ENCODE measurements around the gene CTAGE1. TPM values are rescaled to one million over a fixed set of nuclear protein-coding genes. Genes with fewer than 3 reads are reported as not detected.

Gene CTAGE1
- total RNA-seq, 2 donors from 2014 or later = not detected

GRCh38 chr18:22377769-22378168, 39.9 kb downstream of the CTAGE1 start:
- Histone ChIP-seq H3K4me3 (no peak overlapping the region), H3K4me1 (ENCODE audit: control insufficient read depth in 1 of 2, low read depth in 2 of 2) (no peaks in the 10 kb centered on the region), H3K27ac (no peak overlapping the region), H3K27me3 (replicated peaks; ENCODE audit: insufficient read depth) (no peaks in the 10 kb centered on the region), H3K9me3 (no peaks in the 10 kb centered on the region), H3K36me3 (no peaks in the 10 kb centered on the region)
- DNase-seq (ENCODE audit: low spot score) = no peak
- TF ChIP-seq, protein P1, sequence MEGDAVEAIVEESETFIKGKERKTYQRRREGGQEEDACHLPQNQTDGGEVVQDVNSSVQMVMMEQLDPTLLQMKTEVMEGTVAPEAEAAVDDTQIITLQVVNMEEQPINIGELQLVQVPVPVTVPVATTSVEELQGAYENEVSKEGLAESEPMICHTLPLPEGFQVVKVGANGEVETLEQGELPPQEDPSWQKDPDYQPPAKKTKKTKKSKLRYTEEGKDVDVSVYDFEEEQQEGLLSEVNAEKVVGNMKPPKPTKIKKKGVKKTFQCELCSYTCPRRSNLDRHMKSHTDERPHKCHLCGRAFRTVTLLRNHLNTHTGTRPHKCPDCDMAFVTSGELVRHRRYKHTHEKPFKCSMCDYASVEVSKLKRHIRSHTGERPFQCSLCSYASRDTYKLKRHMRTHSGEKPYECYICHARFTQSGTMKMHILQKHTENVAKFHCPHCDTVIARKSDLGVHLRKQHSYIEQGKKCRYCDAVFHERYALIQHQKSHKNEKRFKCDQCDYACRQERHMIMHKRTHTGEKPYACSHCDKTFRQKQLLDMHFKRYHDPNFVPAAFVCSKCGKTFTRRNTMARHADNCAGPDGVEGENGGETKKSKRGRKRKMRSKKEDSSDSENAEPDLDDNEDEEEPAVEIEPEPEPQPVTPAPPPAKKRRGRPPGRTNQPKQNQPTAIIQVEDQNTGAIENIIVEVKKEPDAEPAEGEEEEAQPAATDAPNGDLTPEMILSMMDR (IDR thresholded peaks at IDR 0.05) = no peak
- ATAC-seq (ENCODE audit: insufficient number of reproducible peaks, low FRiP score, low read depth) = no peak

- H3K4me1 ChIP-seq (ENCODE audit: control insufficient read depth in 1 of 2, low read depth in 2 of 2) = peaks cover 0 to 11% of the 10 kb centered on the region in 2 donors
- H3K36me3 ChIP-seq = no peaks in the 10 kb centered on the region
- H3K27me3 ChIP-seq (replicated peaks; ENCODE audit: insufficient read depth) = no peaks in the 10 kb centered on the region
- H3K9me3 ChIP-seq = no peaks in the 10 kb centered on the region
- ATAC-seq (ENCODE audit: insufficient number of reproducible peaks, low FRiP score, low read depth) = no peak
- TF ChIP-seq, protein P1 (IDR thresholded peaks at IDR 0.05) = no peak
- no peak for DNase-seq (ENCODE audit: low spot score)
- no peak overlapping the region for H3K4me3 ChIP-seq
- no peak overlapping the region for H3K27ac ChIP-seq
Observed at GRCh38 chr18:22370414-22370813, 47.3 kb downstream of the CTAGE1 start.

- DNase-seq (ENCODE audit: low spot score) = no peak
- H3K4me1 ChIP-seq (ENCODE audit: control insufficient read depth in 1 of 2, low read depth in 2 of 2) = peaks cover 0 to 11% of the 10 kb centered on the region in 2 donors
- ATAC-seq (ENCODE audit: insufficient number of reproducible peaks, low FRiP score, low read depth) = no peak
- TF ChIP-seq, protein P1 (IDR thresholded peaks at IDR 0.05) = no peak
- no peak overlapping the region for H3K27ac ChIP-seq
- no peaks in the 10 kb centered on the region for H3K36me3 ChIP-seq
- H3K4me3 ChIP-seq = no peak overlapping the region
- H3K9me3 ChIP-seq = no peaks in the 10 kb centered on the region
- H3K27me3 ChIP-seq (replicated peaks; ENCODE audit: insufficient read depth) = no peaks in the 10 kb centered on the region
Observed at GRCh38 chr18:22368021-22368420, 49.7 kb downstream of the CTAGE1 start.

DNA sequence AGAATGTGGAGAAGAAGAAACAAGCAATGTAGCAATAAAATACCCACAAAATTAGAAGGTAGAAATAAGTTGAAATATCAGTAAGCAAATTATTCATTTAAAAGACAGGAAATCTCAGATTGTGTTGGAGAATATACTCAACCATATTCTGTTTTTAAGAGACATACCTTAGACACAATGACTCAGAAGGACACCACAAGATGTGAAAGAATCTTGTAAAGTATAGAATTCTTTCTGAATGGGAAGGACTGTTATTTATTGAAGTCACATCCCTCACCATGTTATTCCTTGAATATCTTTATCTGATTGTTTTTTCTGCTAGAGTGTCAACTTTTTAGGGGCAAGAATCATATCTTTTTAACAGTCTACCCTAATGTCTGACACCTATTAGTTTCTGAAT, 50.4 kb downstream of the CTAGE1 start:
- Histone ChIP-seq H3K4me1 (ENCODE audit: control insufficient read depth in 1 of 2, low read depth in 2 of 2) (peaks cover 0 to 11% of the 10 kb centered on the region in 2 donors), H3K27ac (no peak overlapping the region), H3K36me3 (no peaks in the 10 kb centered on the region), H3K27me3 (replicated peaks; ENCODE audit: insufficient read depth) (no peaks in the 10 kb centered on the region), H3K4me3 (no peak overlapping the region), H3K9me3 (no peaks in the 10 kb centered on the region)
- ATAC-seq (ENCODE audit: insufficient number of reproducible peaks, low FRiP score, low read depth) (no peak), DNase-seq (ENCODE audit: low spot score) (no peak)
- TF ChIP-seq, protein P1 (IDR thresholded peaks at IDR 0.05) = no peak

DNA sequence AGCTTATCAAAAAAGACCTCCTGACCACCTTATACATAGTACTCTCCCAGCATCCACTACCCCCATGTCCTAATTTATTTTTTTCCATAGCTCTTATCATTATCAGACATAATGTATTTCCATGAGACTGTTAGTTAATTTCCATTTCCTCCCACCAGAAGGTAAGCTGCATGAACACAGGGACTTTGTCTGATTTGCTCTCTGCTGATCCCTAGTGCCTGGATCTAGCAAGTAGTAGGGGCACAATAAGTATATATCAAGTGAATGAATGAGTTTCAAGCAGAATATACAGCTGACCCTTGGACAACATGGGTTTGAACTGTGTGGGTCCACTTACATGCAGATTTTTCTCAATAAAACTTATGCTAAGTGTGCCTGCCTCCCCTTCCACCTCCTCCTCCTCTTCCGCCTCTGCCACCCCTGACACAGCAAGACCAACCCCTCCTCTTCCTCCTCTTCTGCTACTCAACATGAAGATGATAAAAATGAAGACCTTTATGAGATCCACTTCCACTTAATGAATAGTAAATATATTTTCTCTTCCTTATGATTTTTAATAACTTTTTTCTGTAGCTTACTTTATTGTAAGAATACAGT, 53.8 kb downstream of the CTAGE1 start:
- no peak for ATAC-seq (ENCODE audit: insufficient number of reproducible peaks, low FRiP score, low read depth)
- no peak for DNase-seq (ENCODE audit: low spot score)
- no peaks in the 10 kb centered on the region for H3K4me1 ChIP-seq (ENCODE audit: control insufficient read depth in 1 of 2, low read depth in 2 of 2)

More for the DNA sequence above, 53.8 kb downstream of the CTAGE1 start:
- Histone ChIP-seq H3K9me3 (no peaks in the 10 kb centered on the region), H3K4me3 (no peak overlapping the region), H3K27ac (no peak overlapping the region), H3K36me3 (no peaks in the 10 kb centered on the region), H3K27me3 (replicated peaks; ENCODE audit: insufficient read depth) (no peaks in the 10 kb centered on the region)
- TF ChIP-seq, protein P1 (IDR thresholded peaks at IDR 0.05) = peak; percentile 9

Other genes starting within 250 kb of the CTAGE1 start
- 10 to 100 TPM; 92.7 to 92.8 TPM for gene GATA6, start 248.3 kb downstream of the CTAGE1 start, total RNA-seq

All from thoracic aorta (tissue), 2 donors.